Erythroblast (primary cell): ENCODE results near the gene SLC35F6.

Experiments used
- GATA1 ChIP-seq: IDR thresholded peaks from 2 replicates; pipeline ENCODE4 v1.6.1; 2011; ENCODE audit warnings: low read depth, mild to moderate bottlenecking, control low read depth, low read length, moderate library complexity
- POLR2A ChIP-seq: IDR thresholded peaks from 2 replicates; pipeline ENCODE4 v1.6.1; 2011; ENCODE audit warnings: mild to moderate bottlenecking, low read length

DNA sequence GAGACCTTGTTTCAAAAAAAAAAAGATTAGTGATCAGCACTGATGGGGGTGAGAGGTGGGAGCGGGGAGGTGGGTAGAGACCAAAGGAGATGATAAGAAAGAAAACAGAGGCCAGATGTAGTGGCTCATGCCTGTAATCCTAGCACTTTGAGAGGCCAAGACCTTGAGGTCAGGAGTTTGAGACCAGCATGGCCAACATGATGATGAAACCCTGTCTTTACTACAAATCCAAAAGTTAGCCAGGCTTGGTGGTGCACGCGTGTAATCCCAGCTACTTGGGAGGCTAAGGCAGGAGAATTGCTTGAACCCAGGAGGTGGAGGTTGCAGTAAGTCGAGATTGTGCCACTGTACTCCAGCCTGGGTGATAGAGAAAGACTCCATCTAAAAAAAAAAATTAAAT, 9.5 kb upstream of the SLC35F6 start:
- TF ChIP-seq POLR2A (no peak), GATA1 (no peak)
